HepG2 (cell line): ENCODE measurements around the gene ABCA3. TPM values are rescaled to one million over a fixed set of nuclear protein-coding genes. Genes with fewer than 3 reads are reported as not detected.
"Not testable (repeated sequence)": the region's sequence is repeated elsewhere in the genome, so short reads cannot be mapped to it uniquely, and the experiment has no call there.

Experiments used
- ATAC-seq: fragments of 200-7000 bp; cut with Tn5 transposase; 3 replicates; pipeline ENCODE4 v1.9.1; 2020; ENCODE audit warnings: mild to moderate bottlenecking, moderate library complexity
- BruUV-seq: library from RNA; stranded (reverse); fragments of 400-500 nt; replicated peaks from 2 replicates; lab custom pipeline; 2021; lab: Mats Ljungman, UMichigan
- CTCF ChIA-PET: fragments of 300-600 bp; formaldehyde crosslinking; extraction: SDS; loops from one replicate; lab custom pipeline; 2021; ENCODE audit warnings: low total read pairs, inconsistent platforms, low intra/inter-chr PET ratio; lab: Yijun Ruan, JAX
- POLR2A ChIA-PET: fragments of 350-600 bp; sonication (Branson Sonifier 250); formaldehyde crosslinking; loops from one replicate; lab custom pipeline; 2020; ENCODE audit warnings: antibody characterized with exemption, inconsistent platforms; lab: Yijun Ruan, JAX
- DNase-seq: peaks from one replicate; pipeline ENCODE4 v3.0.0-alpha.2; 2015; ENCODE audit warnings: low spot score
- FAIRE-seq: peaks from 3 replicates; lab custom pipeline; 2011; peaks lifted over from hg19 to GRCh38; lab: Jason Lieb, UNC
- H2AFZ ChIP-seq: one replicate; pipeline ENCODE4 v1.6.1; 2011; ENCODE audit warnings: low read length, inconsistent platforms
- H3K27ac ChIP-seq: fragments of 300-600 bp; 3 replicates; pipeline ENCODE4 v1.8.0; 2011; ENCODE audit warnings: mixed run types, mild to moderate bottlenecking, mixed read lengths, low read length, inconsistent platforms; ENCODE audit not compliant: insufficient read depth; ENCODE audit errors: extremely low read length
- H3K27me3 ChIP-seq, 2 experiments: fragments of 200-600 bp in 1 of 2; 2 replicates in 1 of 2; 3 replicates in 1 of 2; pipeline versions ENCODE4 v1.6.0 to v1.8.0; 2011; ENCODE audit warnings: low read length in 2 of 2, mild to moderate bottlenecking in 2 of 2, moderate library complexity in 2 of 2, inconsistent platforms in 1 of 2; ENCODE audit not compliant: insufficient read depth in 2 of 2, control insufficient read depth in 1 of 2
- H3K36me3 ChIP-seq, 2 experiments: fragments of 200-600 bp in 1 of 2; replicated peaks in 1 of 2; 2 replicates in 1 of 2; 3 replicates in 1 of 2; pipeline versions ENCODE4 v1.5.1 to v1.8.0; 2011; ENCODE audit warnings: low read length in 2 of 2, inconsistent platforms in 1 of 2; ENCODE audit not compliant: insufficient read depth in 2 of 2, control insufficient read depth in 1 of 2
- H3K4me1 ChIP-seq: 2 replicates; pipeline ENCODE4 v1.5.1; 2012; ENCODE audit warnings: low read length, inconsistent platforms; ENCODE audit not compliant: insufficient read depth
- H3K4me2 ChIP-seq: 2 replicates; pipeline ENCODE4 v1.6.0; 2011; ENCODE audit warnings: low read depth, low read length, inconsistent platforms
- H3K4me3 ChIP-seq, 3 experiments: fragments of 200-600 bp in 1 of 3; sonication (generic), shearing (Covaris generic) in 1 of 3; replicated peaks in 1 of 3; 2 replicates each; pipeline ENCODE4 v1.5.1; 2011 to 2016; ENCODE audit warnings: low read length in 3 of 3, inconsistent platforms in 2 of 3, low read depth in 2 of 3, mild to moderate bottlenecking in 2 of 3, control low read depth in 1 of 3, mixed read lengths in 1 of 3; ENCODE audit not compliant: insufficient read depth in 1 of 3
- H3K79me2 ChIP-seq: one replicate; pipeline ENCODE4 v1.6.1; 2011; ENCODE audit warnings: low read length, inconsistent platforms; ENCODE audit not compliant: insufficient read depth
- H3K9ac ChIP-seq: 2 replicates; pipeline ENCODE4 v1.6.0; 2011; ENCODE audit warnings: mild to moderate bottlenecking, low read depth, low read length, inconsistent platforms; ENCODE audit not compliant: insufficient read depth
- H3K9me3 ChIP-seq: 2 replicates; pipeline ENCODE4 v1.5.1; 2012; ENCODE audit warnings: mild to moderate bottlenecking, low read length
- H4K20me1 ChIP-seq: 2 replicates; pipeline ENCODE4 v1.6.0; 2011; ENCODE audit warnings: inconsistent platforms, mild to moderate bottlenecking, low read length, moderate library complexity; ENCODE audit not compliant: insufficient read depth
- BRCA1 ChIP-seq: sonication (generic); formaldehyde crosslinking; IDR thresholded peaks from 2 replicates; pipeline ENCODE4 v1.4.0; 2020; ENCODE audit warnings: missing genetic modification reagents
- CENPT ChIP-seq: sonication (generic); formaldehyde crosslinking; IDR thresholded peaks from 2 replicates; pipeline ENCODE4 v1.8.0; 2022; ENCODE audit warnings: low read depth, mild to moderate bottlenecking, moderate library complexity, missing genetic modification reagents
- FOXK2 ChIP-seq: fragments of 450-650 bp; IDR thresholded peaks from 2 replicates; pipeline ENCODE4 v1.6.1; 2016
- GABPA ChIP-seq, 2 experiments: IDR thresholded peaks; 2 replicates each; pipeline ENCODE4 v1.6.1; 2011 to 2016; ENCODE audit warnings: low read depth in 2 of 2, low read length in 1 of 2, missing biosample characterization in 1 of 2, missing genetic modification characterization in 1 of 2
- MAF1 ChIP-seq: sonication (generic); formaldehyde crosslinking; IDR thresholded peaks from 2 replicates; pipeline ENCODE4 v1.5.0; 2020; ENCODE audit warnings: missing genetic modification reagents, borderline replicate concordance
- MAFG ChIP-seq: sonication (generic); formaldehyde crosslinking; IDR thresholded peaks from 2 replicates; pipeline ENCODE4 v1.5.1; 2020; ENCODE audit warnings: mild to moderate bottlenecking, missing genetic modification reagents
- NFYB ChIP-seq: sonication (generic); formaldehyde crosslinking; IDR thresholded peaks from 2 replicates; pipeline ENCODE4 v1.4.0; 2020; ENCODE audit warnings: missing genetic modification reagents
- THYN1 ChIP-seq: sonication (generic); formaldehyde crosslinking; IDR thresholded peaks from 2 replicates; pipeline ENCODE4 v1.8.1; 2023; ENCODE audit warnings: low read depth, mild to moderate bottlenecking, moderate library complexity, missing genetic modification reagents, borderline replicate concordance
- ZNF234 ChIP-seq: sonication (generic); formaldehyde crosslinking; conservative IDR thresholded peaks from 2 replicates; pipeline ENCODE4 v1.5.1; 2020; ENCODE audit warnings: mild to moderate bottlenecking, missing genetic modification reagents
- ZNF333 ChIP-seq: sonication (generic); formaldehyde crosslinking; IDR thresholded peaks from 2 replicates; pipeline ENCODE4 v1.4.0; 2020; ENCODE audit warnings: mild to moderate bottlenecking, missing genetic modification reagents, borderline replicate concordance
- ZNF777 ChIP-seq: sonication (generic); formaldehyde crosslinking; IDR thresholded peaks from 2 replicates; pipeline ENCODE4 v1.4.0; 2020; ENCODE audit warnings: missing genetic modification reagents
- ZSCAN12 ChIP-seq: sonication (generic); formaldehyde crosslinking; IDR thresholded peaks from 2 replicates; pipeline ENCODE4 v1.9.0; 2021; ENCODE audit warnings: mild to moderate bottlenecking, missing genetic modification reagents
- ZSCAN31 ChIP-seq: sonication (generic); formaldehyde crosslinking; IDR thresholded peaks from 2 replicates; pipeline ENCODE4 v1.5.0; 2020; ENCODE audit warnings: low read depth, mild to moderate bottlenecking, missing genetic modification reagents
- WGBS: methylation state at CpG from one replicate; pipeline ENCODE4 v1.1.6; 2017; ENCODE audit warnings: low lambda C conversion rate; 5-methylcytosine and 5-hydroxymethylcytosine counted together
- in situ Hi-C: cut with HindIII; loops from 2 replicates; pipeline ENCODE4 v1.10.0; 2017; ENCODE audit warnings: low pct_unique_long_range_greater_than_20kb; ENCODE audit not compliant: extremely low pct_ligation_motif_present
- intact Hi-C: fragments of 100-400 bp; cut with micrococcal nuclease; formaldehyde crosslinking; loops from one replicate; pipeline ENCODE4 v1.10.0; 2022; ENCODE audit not compliant: unreplicated experiment
- polyA plus RNA-seq, 8 experiments: library from polyadenylated mRNA; depleted of rRNA in 3 of 8; stranded (reverse) in 7 of 8; unstranded in 1 of 8; fragments of >200 nt; fragmentation: Illumina TruSeq in 4 of 8; extraction: Trizol in 4 of 8; gene quantifications; 2 replicates each; pipeline versions ENCODE4 v1.2.1 to v1.2.3, GENCODE V29; 2011 to 2016; ENCODE audit warnings: low read depth in 4 of 8, missing spikeins in 1 of 8, mixed read lengths in 1 of 8; ENCODE audit not compliant: insufficient read depth in 1 of 8
- total RNA-seq, 5 experiments: library from RNA; depleted of rRNA; stranded (reverse); fragments of >200 nt; fragmentation: Illumina TruSeq; extraction: Trizol; gene quantifications; 2 replicates each; pipeline ENCODE4 v1.2.3, GENCODE V29; 2016; ENCODE audit warnings: low read depth in 1 of 5
- TF ChIP-seq, protein P1 (sequence below): sonication (generic); formaldehyde crosslinking; IDR thresholded peaks from 2 replicates; pipeline ENCODE4 v1.4.0; 2020; ENCODE audit warnings: missing genetic modification reagents
- TF ChIP-seq, protein P2 (sequence below): sonication (generic); formaldehyde crosslinking; IDR thresholded peaks from 2 replicates; pipeline ENCODE4 v1.5.1; 2020; ENCODE audit warnings: missing genetic modification reagents, mild to moderate bottlenecking, borderline replicate concordance
- TF ChIP-seq, protein P3 (sequence below): sonication (generic); formaldehyde crosslinking; IDR thresholded peaks from 2 replicates; pipeline ENCODE4 v1.5.0; 2020; ENCODE audit warnings: missing genetic modification reagents
- TF ChIP-seq, protein P4 (sequence below): sonication (generic); formaldehyde crosslinking; IDR thresholded peaks from 2 replicates; pipeline ENCODE4 v1.4.0; 2020; ENCODE audit warnings: missing genetic modification reagents; ENCODE audit errors: not compliant biosample characterization

Gene ABCA3
- total and polyA plus RNA-seq, 2 of the 13 experiments (the other 11 are each of a cell fraction or from before 2014, with no cell fraction given): 0.60 to 1.5 TPM

DNA sequence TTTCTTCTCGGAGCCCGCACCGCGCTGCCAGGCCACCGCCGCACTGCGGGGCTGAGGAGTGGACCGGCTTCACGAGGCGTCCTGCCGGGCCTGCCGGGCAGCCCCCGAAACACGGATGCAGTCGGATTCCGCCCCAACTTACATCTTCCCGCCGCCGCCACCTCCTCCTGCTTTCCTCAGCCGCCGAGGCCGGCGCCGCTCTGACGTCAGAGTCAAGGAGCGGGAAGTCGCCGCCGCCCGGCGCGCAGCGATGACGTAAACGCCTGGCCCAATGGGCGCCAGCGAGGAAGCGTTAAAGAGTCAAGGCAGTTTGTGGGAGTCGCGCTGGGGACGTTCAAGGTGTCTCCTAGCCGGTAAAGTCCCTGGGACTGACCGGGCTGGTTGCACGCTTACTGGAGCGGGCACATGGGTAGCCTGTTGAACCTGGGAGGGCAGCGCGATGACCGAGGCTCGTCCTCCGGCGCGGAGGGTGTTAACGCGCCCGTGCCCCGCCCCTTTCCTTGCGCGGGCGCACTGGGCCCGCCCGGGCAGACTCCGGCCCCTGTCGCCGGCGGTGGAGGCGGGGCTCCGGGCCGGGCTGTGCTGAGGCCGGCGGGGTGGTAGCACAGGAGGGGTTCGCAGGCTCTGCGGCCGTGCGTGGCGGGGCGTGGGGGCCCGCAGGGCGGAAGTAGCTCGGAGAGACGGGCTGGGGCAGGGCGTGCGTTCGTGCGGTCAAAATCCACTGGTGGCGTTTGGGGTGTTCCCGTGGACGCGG lies 72.4 kb downstream of the ABCA3 start, which contains the start of gene RNPS1 (continued):
- TF ChIP-seq FOXK2 (no peak), THYN1 (CRISPR knock-in tag) (no peak), NFYB (CRISPR knock-in tag) (peak; percentile 81)
- TF ChIP-seq, protein P1, sequence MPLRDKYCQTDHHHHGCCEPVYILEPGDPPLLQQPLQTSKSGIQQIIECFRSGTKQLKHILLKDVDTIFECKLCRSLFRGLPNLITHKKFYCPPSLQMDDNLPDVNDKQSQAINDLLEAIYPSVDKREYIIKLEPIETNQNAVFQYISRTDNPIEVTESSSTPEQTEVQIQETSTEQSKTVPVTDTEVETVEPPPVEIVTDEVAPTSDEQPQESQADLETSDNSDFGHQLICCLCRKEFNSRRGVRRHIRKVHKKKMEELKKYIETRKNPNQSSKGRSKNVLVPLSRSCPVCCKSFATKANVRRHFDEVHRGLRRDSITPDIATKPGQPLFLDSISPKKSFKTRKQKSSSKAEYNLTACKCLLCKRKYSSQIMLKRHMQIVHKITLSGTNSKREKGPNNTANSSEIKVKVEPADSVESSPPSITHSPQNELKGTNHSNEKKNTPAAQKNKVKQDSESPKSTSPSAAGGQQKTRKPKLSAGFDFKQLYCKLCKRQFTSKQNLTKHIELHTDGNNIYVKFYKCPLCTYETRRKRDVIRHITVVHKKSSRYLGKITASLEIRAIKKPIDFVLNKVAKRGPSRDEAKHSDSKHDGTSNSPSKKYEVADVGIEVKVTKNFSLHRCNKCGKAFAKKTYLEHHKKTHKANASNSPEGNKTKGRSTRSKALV (CRISPR knock-in tag): peak; percentile 47; the same call in 1 of the 2 replicates

DNA sequence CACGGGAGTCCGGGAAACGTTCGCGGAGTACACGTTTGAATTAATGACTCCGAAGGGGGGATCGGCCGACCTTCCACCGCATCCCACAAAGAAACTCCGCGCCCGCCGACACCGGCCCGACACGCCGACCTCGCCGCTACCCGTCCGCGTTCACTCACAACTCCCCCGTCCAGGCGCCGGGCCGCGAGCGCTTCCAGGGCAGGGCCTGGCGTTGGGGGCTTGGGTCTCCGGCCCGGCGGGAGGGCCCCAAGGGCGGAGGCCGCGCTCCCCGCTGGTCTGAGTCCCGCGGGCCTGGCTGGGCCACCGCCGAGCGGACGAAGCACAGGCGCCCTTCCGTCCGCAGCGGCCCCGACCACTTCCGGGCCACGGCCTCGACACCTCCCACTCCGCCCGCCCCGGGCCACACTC lies 73.0 kb downstream of the ABCA3 start:
- H3K36me3 ChIP-seq: peaks cover 5 to 25% of the 10 kb centered on the region in 2 experiments
- peaks cover 42% of the 10 kb centered on the region for H4K20me1 ChIP-seq
- in situ Hi-C loops; BruUV-seq; DNase-seq; FAIRE-seq; CTCF ChIA-PET; intact Hi-C loops; H3K9me3 ChIP-seq; H3K27me3 ChIP-seq; H2AFZ ChIP-seq; TF ChIP-seq GABPA (CRISPR knock-in tag; IDR thresholded peaks at IDR 0.05; ENCODE audit: low read depth): not testable (repeated sequence)
- peak overlapping the region; percentile 97 for H3K4me2 ChIP-seq
- H3K9ac ChIP-seq: peak overlapping the region; percentile 92
- H3K27ac ChIP-seq: peak overlapping the region; percentile 98
- peaks cover 56% of the 10 kb centered on the region for H3K79me2 ChIP-seq
- H3K4me1 ChIP-seq: peaks cover 35% of the 10 kb centered on the region
- 1% methylated on average over 32 of the region's 54 CpGs for WGBS
- peak; percentile 82 for ATAC-seq
- POLR2A ChIA-PET: interaction anchor here (1.2 kb wide), 1 partner anchor 16 kb away, joined by 3 read pairs; the partner anchor contains the start of gene ECI1
- peak overlapping the region; percentile 74 to 95 (median 93); a peak in 5 of 6 replicates for H3K4me3 ChIP-seq
- 0 out of 2 replicates have a peak, but pooled peaks have one; percentile 8 for TF ChIP-seq MAF1 (CRISPR knock-in tag)
- TF ChIP-seq, protein P2, sequence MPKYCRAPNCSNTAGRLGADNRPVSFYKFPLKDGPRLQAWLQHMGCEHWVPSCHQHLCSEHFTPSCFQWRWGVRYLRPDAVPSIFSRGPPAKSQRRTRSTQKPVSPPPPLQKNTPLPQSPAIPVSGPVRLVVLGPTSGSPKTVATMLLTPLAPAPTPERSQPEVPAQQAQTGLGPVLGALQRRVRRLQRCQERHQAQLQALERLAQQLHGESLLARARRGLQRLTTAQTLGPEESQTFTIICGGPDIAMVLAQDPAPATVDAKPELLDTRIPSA (CRISPR knock-in tag): 0 out of 2 replicates have a peak, but pooled peaks have one; percentile 28
- peak; percentile 65 for TF ChIP-seq GABPA (IDR thresholded peaks at IDR 0.05; ENCODE audit: low read depth, low read length)
- TF ChIP-seq ZNF777 (CRISPR knock-in tag): peak; percentile 8; the same call in 1 of the 2 replicates
- peak; percentile 29; the same call in 1 of the 2 replicates for TF ChIP-seq MAFG (CRISPR knock-in tag)
- 0 out of 2 replicates have a peak, but pooled peaks have one; percentile 13 for TF ChIP-seq CENPT (CRISPR knock-in tag)
- TF ChIP-seq ZSCAN31 (CRISPR knock-in tag): peak; percentile 51; the same call in 1 of the 2 replicates
- TF ChIP-seq ZSCAN12 (CRISPR knock-in tag): 0 out of 2 replicates have a peak, but pooled peaks have one; percentile 6
- TF ChIP-seq BRCA1 (CRISPR knock-in tag): peak; percentile 6; the same call in 1 of the 2 replicates
- TF ChIP-seq ZNF234 (CRISPR knock-in tag): peak; percentile 90; the same call in 1 of the 2 replicates
- TF ChIP-seq, protein P3, sequence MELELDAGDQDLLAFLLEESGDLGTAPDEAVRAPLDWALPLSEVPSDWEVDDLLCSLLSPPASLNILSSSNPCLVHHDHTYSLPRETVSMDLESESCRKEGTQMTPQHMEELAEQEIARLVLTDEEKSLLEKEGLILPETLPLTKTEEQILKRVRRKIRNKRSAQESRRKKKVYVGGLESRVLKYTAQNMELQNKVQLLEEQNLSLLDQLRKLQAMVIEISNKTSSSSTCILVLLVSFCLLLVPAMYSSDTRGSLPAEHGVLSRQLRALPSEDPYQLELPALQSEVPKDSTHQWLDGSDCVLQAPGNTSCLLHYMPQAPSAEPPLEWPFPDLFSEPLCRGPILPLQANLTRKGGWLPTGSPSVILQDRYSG (CRISPR knock-in tag): 0 out of 2 replicates have a peak, but pooled peaks have one; percentile 4
- TF ChIP-seq, protein P4, sequence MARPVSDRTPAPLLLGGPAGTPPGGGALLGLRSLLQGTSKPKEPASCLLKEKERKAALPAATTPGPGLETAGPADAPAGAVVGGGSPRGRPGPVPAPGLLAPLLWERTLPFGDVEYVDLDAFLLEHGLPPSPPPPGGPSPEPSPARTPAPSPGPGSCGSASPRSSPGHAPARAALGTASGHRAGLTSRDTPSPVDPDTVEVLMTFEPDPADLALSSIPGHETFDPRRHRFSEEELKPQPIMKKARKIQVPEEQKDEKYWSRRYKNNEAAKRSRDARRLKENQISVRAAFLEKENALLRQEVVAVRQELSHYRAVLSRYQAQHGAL (CRISPR knock-in tag): peak; percentile 10
- 0 out of 2 replicates have a peak, but pooled peaks have one; percentile 92 for TF ChIP-seq ZNF333 (CRISPR knock-in tag)
